Epithelial cell of esophagus (primary cell): ENCODE measurements around the gene TMC7.

Experiments
- DNase-seq: peaks from one replicate; pipeline ENCODE4 v3.0.0; 2010; ENCODE audit warnings: low read depth
- H3K4me3 ChIP-seq: 2 replicates; pipeline ENCODE4 v1.5.1; 2011; ENCODE audit warnings: mild to moderate bottlenecking, low read length, control low read depth
- TF ChIP-seq, protein P1 (sequence below): IDR thresholded peaks from 2 replicates; pipeline ENCODE4 v1.5.1; 2011; ENCODE audit warnings: low read depth, mild to moderate bottlenecking, low read length, control low read depth, inconsistent platforms; ENCODE audit not compliant: insufficient read depth; ENCODE audit errors: missing control alignments

TMC7 gene

GRCh38 chr16:19068237-19068815, 84.6 kb downstream of the TMC7 start:
- no peak for DNase-seq
- TF ChIP-seq, protein P1, sequence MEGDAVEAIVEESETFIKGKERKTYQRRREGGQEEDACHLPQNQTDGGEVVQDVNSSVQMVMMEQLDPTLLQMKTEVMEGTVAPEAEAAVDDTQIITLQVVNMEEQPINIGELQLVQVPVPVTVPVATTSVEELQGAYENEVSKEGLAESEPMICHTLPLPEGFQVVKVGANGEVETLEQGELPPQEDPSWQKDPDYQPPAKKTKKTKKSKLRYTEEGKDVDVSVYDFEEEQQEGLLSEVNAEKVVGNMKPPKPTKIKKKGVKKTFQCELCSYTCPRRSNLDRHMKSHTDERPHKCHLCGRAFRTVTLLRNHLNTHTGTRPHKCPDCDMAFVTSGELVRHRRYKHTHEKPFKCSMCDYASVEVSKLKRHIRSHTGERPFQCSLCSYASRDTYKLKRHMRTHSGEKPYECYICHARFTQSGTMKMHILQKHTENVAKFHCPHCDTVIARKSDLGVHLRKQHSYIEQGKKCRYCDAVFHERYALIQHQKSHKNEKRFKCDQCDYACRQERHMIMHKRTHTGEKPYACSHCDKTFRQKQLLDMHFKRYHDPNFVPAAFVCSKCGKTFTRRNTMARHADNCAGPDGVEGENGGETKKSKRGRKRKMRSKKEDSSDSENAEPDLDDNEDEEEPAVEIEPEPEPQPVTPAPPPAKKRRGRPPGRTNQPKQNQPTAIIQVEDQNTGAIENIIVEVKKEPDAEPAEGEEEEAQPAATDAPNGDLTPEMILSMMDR = no peak

GRCh38 chr16:19071811-19072777, 88.4 kb downstream of the TMC7 start:
- H3K4me3 ChIP-seq = no peak overlapping the region
- DNase-seq = peak; percentile 74
- TF ChIP-seq, protein P1 = peak; percentile 90

More at GRCh38 chr16:19068237-19068815, 84.6 kb downstream of the TMC7 start:
- H3K4me3 ChIP-seq = peak overlapping the region; percentile 87

DNA sequence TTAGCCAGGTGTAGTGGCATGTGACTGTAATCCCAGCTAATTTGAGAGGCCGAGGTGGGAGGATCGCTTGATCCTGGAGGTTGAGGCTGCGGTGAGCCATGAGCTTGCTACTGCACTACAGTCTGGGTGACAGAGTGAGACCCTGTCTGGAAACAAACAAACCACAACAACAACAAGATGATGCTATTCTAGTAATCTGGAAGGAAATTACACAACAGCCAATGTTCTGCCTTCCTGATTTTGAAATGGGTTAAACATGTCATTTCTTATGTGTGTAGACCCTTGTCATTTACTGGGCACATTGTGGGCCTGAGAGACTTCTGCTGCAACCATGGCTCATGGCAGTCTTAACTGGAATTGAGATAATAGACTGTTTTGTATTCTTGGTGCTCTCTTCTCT, 89.6 kb downstream of the TMC7 start:
- TF ChIP-seq, protein P1 = no peak
- DNase-seq = no peak
- H3K4me3 ChIP-seq = no peak overlapping the region

GRCh38 chr16:19073863-19074262, 90.1 kb downstream of the TMC7 start:
- TF ChIP-seq, protein P1 = no peak
- no peak for DNase-seq
- no peak overlapping the region for H3K4me3 ChIP-seq

- TF ChIP-seq, protein P1 = no peak
- no peak for DNase-seq
- no peak overlapping the region for H3K4me3 ChIP-seq
These were observed 91.8 kb downstream of the TMC7 start for GRCh38 chr16:19075511-19075910.

DNA sequence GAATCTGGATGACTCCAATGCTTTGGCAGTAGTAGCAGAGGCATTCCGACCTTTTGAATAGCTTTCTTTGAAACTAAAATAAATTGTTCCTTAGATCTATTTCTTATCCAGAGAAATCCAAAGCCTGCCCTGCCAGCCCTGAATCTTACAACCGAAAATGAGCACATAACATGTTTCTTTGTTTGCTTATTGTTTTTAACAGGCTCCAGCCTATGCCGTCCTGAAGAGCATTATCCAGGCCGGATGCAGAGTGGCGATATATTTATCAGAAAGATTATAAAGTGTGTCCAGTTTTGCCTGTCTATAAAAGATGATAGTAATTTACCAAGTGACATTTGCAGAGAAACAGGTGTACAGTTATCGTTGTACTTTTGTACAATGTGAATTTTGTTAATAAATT, 94.1 kb downstream of the TMC7 start:
- no peak overlapping the region for H3K4me3 ChIP-seq
- TF ChIP-seq, protein P1 = no peak
- DNase-seq = no peak
